A549 (cell line): Measurements from ENCODE around the gene SNX25.

Source experiments
- CEBPB ChIP-seq, 2 experiments: fragments of >200 bp in 1 of 2; sonication (Bioruptor Twin) in 1 of 2; formaldehyde crosslinking in 1 of 2; IDR thresholded peaks; 2 replicates each; pipeline ENCODE4 v1.6.1; 2012 to 2016
- EP300 ChIP-seq, 2 experiments: fragments of >200 bp; sonication (Bioruptor Twin); formaldehyde crosslinking; IDR thresholded peaks; 2 replicates in 1 of 2; 3 replicates in 1 of 2; pipeline ENCODE4 v1.6.1; 2016 to 2017
- JUN ChIP-seq, 2 experiments: fragments of >200 bp; sonication (Bioruptor Twin); formaldehyde crosslinking; IDR thresholded peaks; 2 replicates in 1 of 2; 3 replicates in 1 of 2; pipeline ENCODE4 v1.6.1; 2016 to 2017
- POLR2A ChIP-seq: IDR thresholded peaks from 2 replicates; pipeline ENCODE4 v1.6.1; 2012; ENCODE audit warnings: mild to moderate bottlenecking, low read length
- TF ChIP-seq, protein P1 (sequence below): fragments of >200 bp; sonication (Bioruptor Twin); formaldehyde crosslinking; IDR thresholded peaks from 3 replicates; pipeline ENCODE4 v1.5.1; 2016

DNA sequence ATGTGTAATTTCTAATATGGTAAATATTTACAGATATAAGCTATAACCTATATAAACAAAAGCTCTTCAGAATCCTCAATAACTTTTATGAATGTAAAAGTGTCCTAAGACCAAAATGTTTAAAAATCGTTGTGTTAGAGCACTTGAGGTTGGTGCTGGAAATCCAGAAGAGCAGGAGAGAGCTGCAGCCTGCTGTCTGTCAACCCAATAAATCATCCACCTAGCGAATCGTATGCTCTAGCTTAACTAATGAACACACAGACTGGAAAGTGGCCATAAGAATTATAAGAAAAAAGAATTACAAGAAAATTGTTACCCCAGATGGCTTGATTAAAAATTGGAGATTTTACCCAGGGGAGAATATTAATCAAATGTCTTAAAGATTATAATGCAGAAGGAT, 22.6 kb upstream of the SNX25 start:
- no peak for TF ChIP-seq POLR2A
- TF ChIP-seq JUN (IDR thresholded peaks at IDR 0.05) = no peak
- TF ChIP-seq CEBPB (IDR thresholded peaks at IDR 0.05) = no peak
- no peak for TF ChIP-seq EP300 (IDR thresholded peaks at IDR 0.05)
- TF ChIP-seq, protein P1, sequence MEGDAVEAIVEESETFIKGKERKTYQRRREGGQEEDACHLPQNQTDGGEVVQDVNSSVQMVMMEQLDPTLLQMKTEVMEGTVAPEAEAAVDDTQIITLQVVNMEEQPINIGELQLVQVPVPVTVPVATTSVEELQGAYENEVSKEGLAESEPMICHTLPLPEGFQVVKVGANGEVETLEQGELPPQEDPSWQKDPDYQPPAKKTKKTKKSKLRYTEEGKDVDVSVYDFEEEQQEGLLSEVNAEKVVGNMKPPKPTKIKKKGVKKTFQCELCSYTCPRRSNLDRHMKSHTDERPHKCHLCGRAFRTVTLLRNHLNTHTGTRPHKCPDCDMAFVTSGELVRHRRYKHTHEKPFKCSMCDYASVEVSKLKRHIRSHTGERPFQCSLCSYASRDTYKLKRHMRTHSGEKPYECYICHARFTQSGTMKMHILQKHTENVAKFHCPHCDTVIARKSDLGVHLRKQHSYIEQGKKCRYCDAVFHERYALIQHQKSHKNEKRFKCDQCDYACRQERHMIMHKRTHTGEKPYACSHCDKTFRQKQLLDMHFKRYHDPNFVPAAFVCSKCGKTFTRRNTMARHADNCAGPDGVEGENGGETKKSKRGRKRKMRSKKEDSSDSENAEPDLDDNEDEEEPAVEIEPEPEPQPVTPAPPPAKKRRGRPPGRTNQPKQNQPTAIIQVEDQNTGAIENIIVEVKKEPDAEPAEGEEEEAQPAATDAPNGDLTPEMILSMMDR = no peak
